Neural cell (in vitro differentiated cells): ENCODE measurements around the gene HPCAL4. TPM values are rescaled to one million over a fixed set of nuclear protein-coding genes. Genes with fewer than 3 reads are reported as not detected.

Experiments
- H2AFZ ChIP-seq: fragments of 200-600, 300-800 bp; sonication (generic), shearing (Covaris generic); 2 replicates; pipeline ENCODE4 v1.6.0; 2014; ENCODE audit warnings: low read depth, mild to moderate bottlenecking, antibody characterized with exemption, low read length, moderate library complexity
- H3F3A ChIP-seq: fragments of 200-600 bp; shearing (Covaris generic); 2 replicates; pipeline ENCODE4 v1.6.1; 2016; ENCODE audit warnings: mild to moderate bottlenecking, moderate library complexity, mixed read lengths, antibody characterized with exemption, low read length; ENCODE audit not compliant: insufficient read depth, poor library complexity, severe bottlenecking
- H3K27ac ChIP-seq: fragments of 200-600, 300-800 bp; sonication (generic), shearing (Covaris generic); 2 replicates; pipeline ENCODE4 v1.5.1; 2014; ENCODE audit warnings: mild to moderate bottlenecking, low read length, moderate library complexity
- H3K27me3 ChIP-seq: fragments of 300-800, 200-600 bp; sonication (generic), shearing (Covaris generic); 2 replicates; pipeline ENCODE4 v1.6.0; 2014; ENCODE audit warnings: mild to moderate bottlenecking, low read depth, low read length, moderate library complexity; ENCODE audit not compliant: insufficient read depth
- H3K36me3 ChIP-seq: fragments of 300-800, 200-600 bp; sonication (generic), shearing (Covaris generic); 2 replicates; pipeline ENCODE4 v1.5.1; 2014; ENCODE audit warnings: mild to moderate bottlenecking, antibody characterized with exemption, low read length, moderate library complexity; ENCODE audit not compliant: insufficient read depth
- H3K4me2 ChIP-seq: fragments of 300-800, 200-600 bp; sonication (generic), shearing (Covaris generic); 2 replicates; pipeline ENCODE4 v1.6.0; 2014; ENCODE audit warnings: mild to moderate bottlenecking, low read length
- H3K4me3 ChIP-seq: fragments of 300-800, 200-600 bp; sonication (generic), shearing (Covaris generic); 2 replicates; pipeline ENCODE4 v1.5.1; 2014; ENCODE audit warnings: mild to moderate bottlenecking, low read length, moderate library complexity
- H3K79me2 ChIP-seq: fragments of 200-600 bp; shearing (Covaris generic); replicated peaks from 2 replicates; pipeline ENCODE4 v1.6.0; 2014; ENCODE audit warnings: mild to moderate bottlenecking, low read length, moderate library complexity; ENCODE audit not compliant: insufficient read depth
- H3K9ac ChIP-seq: fragments of 300-800, 200-600 bp; sonication (generic), shearing (Covaris generic); 2 replicates; pipeline ENCODE4 v1.6.1; 2016; ENCODE audit warnings: mild to moderate bottlenecking, low read length, mixed read lengths
- H3K9me2 ChIP-seq: fragments of 200-600 bp; shearing (Covaris generic); 2 replicates; pipeline ENCODE4 v1.6.1; 2016; ENCODE audit warnings: mild to moderate bottlenecking, low read length, mixed read lengths; ENCODE audit not compliant: insufficient read depth
- H3K9me3 ChIP-seq: fragments of 200-600, 300-800 bp; sonication (generic), shearing (Covaris generic); 2 replicates; pipeline ENCODE4 v1.6.1; 2016; ENCODE audit warnings: mild to moderate bottlenecking, mixed run types, low read length, moderate library complexity, mixed read lengths
- H4K20me1 ChIP-seq: fragments of 200-600 bp; shearing (Covaris generic); 2 replicates; pipeline ENCODE4 v1.6.1; 2016; ENCODE audit warnings: mild to moderate bottlenecking, mixed run types; ENCODE audit not compliant: insufficient read depth
- CTCF ChIP-seq: fragments of 450-650 bp; IDR thresholded peaks from 2 replicates; pipeline ENCODE4 v1.5.1; 2014; ENCODE audit warnings: antibody characterized with exemption, mild to moderate bottlenecking, moderate library complexity; ENCODE audit not compliant: poor library complexity, severe bottlenecking
- EP300 ChIP-seq: fragments of 450-650 bp; conservative IDR thresholded peaks from 2 replicates; pipeline ENCODE4 v1.6.1; 2014; ENCODE audit warnings: antibody characterized with exemption, mild to moderate bottlenecking, moderate library complexity; ENCODE audit not compliant: poor library complexity, severe bottlenecking
- EZH2 ChIP-seq: fragments of 200-600, 300-800 bp; shearing (Covaris generic), sonication (generic); IDR thresholded peaks from 2 replicates; pipeline ENCODE4 v1.6.1; 2014; ENCODE audit warnings: antibody characterized with exemption, low read length, borderline replicate concordance, mild to moderate bottlenecking; ENCODE audit not compliant: insufficient read depth, poor library complexity, severe bottlenecking
- MXI1 ChIP-seq: fragments of 450-650 bp; conservative IDR thresholded peaks from 2 replicates; pipeline ENCODE4 v1.6.1; 2014; ENCODE audit warnings: antibody characterized with exemption, mild to moderate bottlenecking; ENCODE audit not compliant: poor library complexity, severe bottlenecking
- POLR2AphosphoS5 ChIP-seq: IDR thresholded peaks from 2 replicates; pipeline ENCODE4 v1.6.1; 2012
- RAD21 ChIP-seq: fragments of 450-650 bp; conservative IDR thresholded peaks from 2 replicates; pipeline ENCODE4 v1.6.1; 2014; ENCODE audit warnings: antibody characterized with exemption, mild to moderate bottlenecking, moderate library complexity
- REST ChIP-seq: IDR thresholded peaks from 2 replicates; pipeline ENCODE4 v1.6.1; 2012; ENCODE audit warnings: borderline replicate concordance
- SMC3 ChIP-seq: fragments of 450-650 bp; conservative IDR thresholded peaks from 2 replicates; pipeline ENCODE4 v1.6.1; 2014; ENCODE audit warnings: antibody characterized with exemption, mild to moderate bottlenecking, moderate library complexity; ENCODE audit not compliant: poor library complexity
- TAF1 ChIP-seq: IDR thresholded peaks from 2 replicates; pipeline ENCODE4 v1.6.1; 2012; ENCODE audit warnings: low read depth
- polyA plus RNA-seq: library from polyadenylated mRNA; depleted of rRNA; stranded (reverse); fragments of >200 nt; gene quantifications from 2 replicates; pipeline ENCODE4 v1.2.3, GENCODE V29; 2014

HPCAL4 gene
- polyA plus RNA-seq, 1 donor from 2014 or later: 53.2 TPM

- no peak overlapping the region for H2AFZ ChIP-seq
- H3K27ac ChIP-seq: no peak overlapping the region
- no peaks in the 10 kb centered on the region for H3F3A ChIP-seq
- H3K9me3 ChIP-seq: no peaks in the 10 kb centered on the region
- H3K9ac ChIP-seq: no peak overlapping the region
- H3K4me2 ChIP-seq: no peak overlapping the region
- H3K4me3 ChIP-seq: no peak overlapping the region
- H4K20me1 ChIP-seq: no peaks in the 10 kb centered on the region
- H3K79me2 ChIP-seq: no peaks in the 10 kb centered on the region
- no peaks in the 10 kb centered on the region for H3K36me3 ChIP-seq
- no peaks in the 10 kb centered on the region for H3K9me2 ChIP-seq
- H3K27me3 ChIP-seq: peaks cover 30% of the 10 kb centered on the region
- TF ChIP-seq POLR2AphosphoS5 (no peak), RAD21 (no peak), SMC3 (no peak), TAF1 (no peak), CTCF (no peak), MXI1 (no peak), EP300 (no peak), REST (no peak), EZH2 (no peak)
Observed at GRCh38 chr1:39642796-39643195, 48.4 kb downstream of the HPCAL4 start.

GRCh38 chr1:39640861-39641260 lies 50.4 kb downstream of the HPCAL4 start:
- H3K27me3 ChIP-seq: peaks cover 38% of the 10 kb centered on the region

More at GRCh38 chr1:39640861-39641260, 50.4 kb downstream of the HPCAL4 start:
- TF ChIP-seq CTCF (no peak), MXI1 (no peak), RAD21 (no peak), REST (no peak), TAF1 (no peak), POLR2AphosphoS5 (no peak), EP300 (no peak), EZH2 (no peak), SMC3 (no peak)
- no peak overlapping the region for H3K4me3 ChIP-seq
- H3K27ac ChIP-seq: no peak overlapping the region
- H2AFZ ChIP-seq: no peak overlapping the region
- H3K4me2 ChIP-seq: no peak overlapping the region
- no peaks in the 10 kb centered on the region for H3K9me2 ChIP-seq
- H4K20me1 ChIP-seq: no peaks in the 10 kb centered on the region
- no peak overlapping the region for H3K9ac ChIP-seq
- no peaks in the 10 kb centered on the region for H3K9me3 ChIP-seq
- no peaks in the 10 kb centered on the region for H3F3A ChIP-seq
- H3K79me2 ChIP-seq: no peaks in the 10 kb centered on the region
- no peaks in the 10 kb centered on the region for H3K36me3 ChIP-seq
